GM23338 (cell line): Measurements from ENCODE around the gene SCNN1A. TPM values are rescaled to one million over a fixed set of nuclear protein-coding genes. Genes with fewer than 3 reads are reported as not detected.
A peak's percentile ranks its signal among the peaks of the same experiment; 100 is the strongest.

Source experiments
- ATAC-seq: fragments of 200-7000 bp; cut with Tn5 transposase; 3 replicates; pipeline ENCODE4 v1.9.1; 2020
- DNase-seq: peaks from one replicate; pipeline ENCODE4 v3.0.0-alpha.2; 2015; ENCODE audit warnings: low spot score
- H2AFZ ChIP-seq: fragments of 200-600 bp; sonication (generic); 2 replicates; pipeline ENCODE4 v1.8.0; 2016; ENCODE audit warnings: antibody characterized with exemption, mild to moderate bottlenecking, moderate library complexity
- H3F3A ChIP-seq: fragments of 200-600 bp; sonication (generic); replicated peaks from 2 replicates; pipeline ENCODE4 v1.8.0; 2017; ENCODE audit warnings: antibody characterized with exemption, mixed run types, low read depth
- H3K27ac ChIP-seq: fragments of 200-600 bp; sonication (generic); 2 replicates; pipeline ENCODE4 v1.6.1; 2016; ENCODE audit warnings: low read depth
- H3K27me3 ChIP-seq: fragments of 200-600 bp; sonication (generic); 2 replicates; pipeline ENCODE4 v1.8.0; 2016; ENCODE audit warnings: mild to moderate bottlenecking, mixed run types, moderate library complexity; ENCODE audit not compliant: insufficient read depth
- H3K36me3 ChIP-seq: fragments of 200-600 bp; sonication (generic); 2 replicates; pipeline ENCODE4 v1.8.0; 2016; ENCODE audit warnings: mild to moderate bottlenecking; ENCODE audit not compliant: insufficient read depth
- H3K4me1 ChIP-seq: fragments of 200-600 bp; sonication (generic); 2 replicates; pipeline ENCODE4 v1.8.0; 2016; ENCODE audit warnings: mild to moderate bottlenecking, moderate library complexity; ENCODE audit not compliant: insufficient read depth
- H3K4me2 ChIP-seq: fragments of 200-600 bp; sonication (generic); 2 replicates; pipeline ENCODE4 v1.7.1; 2017; ENCODE audit warnings: mixed run types
- H3K4me3 ChIP-seq: fragments of 200-600 bp; sonication (generic); 2 replicates; pipeline ENCODE4 v1.6.1; 2016; ENCODE audit warnings: mixed run types
- H3K79me2 ChIP-seq: fragments of 200-600 bp; sonication (generic); replicated peaks from 2 replicates; pipeline ENCODE4 v1.8.0; 2017; ENCODE audit warnings: mild to moderate bottlenecking; ENCODE audit not compliant: insufficient read depth
- H3K9me2 ChIP-seq: fragments of 200-600 bp; sonication (generic); 2 replicates; pipeline ENCODE4 v1.8.0; 2017; ENCODE audit not compliant: insufficient read depth
- H4K20me1 ChIP-seq: fragments of 200-600 bp; sonication (generic); replicated peaks from 2 replicates; pipeline ENCODE4 v1.8.0; 2017; ENCODE audit warnings: mild to moderate bottlenecking; ENCODE audit not compliant: insufficient read depth
- H3K27ac Mint-ChIP-seq: 2 replicates; pipeline ENCODE4 v1.8.0; 2020; ENCODE audit warnings: inconsistent platforms, mild to moderate bottlenecking, moderate library complexity, mixed read lengths
- H3K27me3 Mint-ChIP-seq: 3 replicates; pipeline ENCODE4 v1.8.0; 2022; ENCODE audit warnings: low read depth, mild to moderate bottlenecking, moderate library complexity, mixed read lengths, inconsistent platforms; ENCODE audit not compliant: insufficient read depth, poor library complexity
- H3K36me3 Mint-ChIP-seq: 3 replicates; pipeline ENCODE4 v1.8.0; 2021; ENCODE audit warnings: low read depth, mild to moderate bottlenecking, inconsistent platforms, moderate library complexity, mixed read lengths
- H3K4me1 Mint-ChIP-seq: 3 replicates; pipeline ENCODE4 v1.8.0; 2020; ENCODE audit warnings: mild to moderate bottlenecking, inconsistent platforms, mixed read lengths
- H3K4me3 Mint-ChIP-seq: 3 replicates; pipeline ENCODE4 v1.8.0; 2021; ENCODE audit warnings: moderate library complexity, mild to moderate bottlenecking, inconsistent platforms, mixed read lengths
- H3K9me3 Mint-ChIP-seq: 3 replicates; pipeline ENCODE4 v1.8.0; 2020; ENCODE audit warnings: moderate library complexity, mild to moderate bottlenecking, inconsistent platforms, mixed read lengths
- CREB1 ChIP-seq: fragments of 250-450 bp; sonication (Bioruptor Pico); IDR thresholded peaks from 2 replicates; pipeline ENCODE4 v1.5.0; 2020; ENCODE audit warnings: low read depth, mild to moderate bottlenecking, moderate library complexity
- CTCF ChIP-seq, 2 experiments: fragments of 200-600 bp in 1 of 2; sonication (generic) in 1 of 2; conservative IDR thresholded peaks; 2 replicates each; pipeline versions ENCODE4 v1.5.1 to v1.6.1; 2016 to 2017; ENCODE audit warnings: antibody characterized with exemption in 2 of 2, low read depth in 2 of 2, mild to moderate bottlenecking in 2 of 2, moderate library complexity in 1 of 2
- ETS1 ChIP-seq: IDR thresholded peaks from 2 replicates; pipeline ENCODE4 v1.6.1; 2016; ENCODE audit warnings: antibody characterized with exemption
- EZH2 ChIP-seq: fragments of 200-600 bp; sonication (generic); IDR thresholded peaks from one replicate; pipeline ENCODE4 v1.8.0; 2017; ENCODE audit warnings: antibody characterized with exemption, mild to moderate bottlenecking, low read depth; ENCODE audit not compliant: unreplicated experiment
- EZH2phosphoT487 ChIP-seq: fragments of 200-600 bp; sonication (generic); IDR thresholded peaks from one replicate; pipeline ENCODE4 v1.8.1; 2018; ENCODE audit warnings: antibody characterized with exemption; ENCODE audit not compliant: unreplicated experiment
- JUNB ChIP-seq: IDR thresholded peaks from one replicate; pipeline ENCODE4 v1.6.1; 2016; ENCODE audit warnings: antibody characterized with exemption; ENCODE audit not compliant: unreplicated experiment
- NANOG ChIP-seq: IDR thresholded peaks from 2 replicates; pipeline ENCODE4 v1.6.1; 2016; ENCODE audit warnings: antibody characterized with exemption, borderline replicate concordance
- POLR2AphosphoS5 ChIP-seq: IDR thresholded peaks from 2 replicates; pipeline ENCODE4 v1.6.1; 2016; ENCODE audit warnings: antibody characterized with exemption, low read depth
- REST ChIP-seq: IDR thresholded peaks from one replicate; pipeline ENCODE4 v1.6.1; 2018; ENCODE audit warnings: antibody characterized with exemption; ENCODE audit not compliant: unreplicated experiment
- STAT1 ChIP-seq: IDR thresholded peaks from one replicate; pipeline ENCODE4 v1.6.1; 2016; ENCODE audit warnings: antibody characterized with exemption; ENCODE audit not compliant: unreplicated experiment
- ZNF331 ChIP-seq: fragments of 250-450 bp; sonication (Bioruptor Pico); IDR thresholded peaks from 2 replicates; pipeline ENCODE4 v1.5.0; 2020; ENCODE audit warnings: low read depth, mild to moderate bottlenecking, moderate library complexity
- polyA plus RNA-seq: library from polyadenylated mRNA; unstranded; fragments of >200 nt; fragmentation: Nextera tagmentation; extraction: Ambion mirVana; gene quantifications from 2 replicates; pipeline ENCODE4 v1.2.1, GENCODE V29; 2016
- total RNA-seq: library from RNA; depleted of rRNA; stranded (reverse); fragments of >200 nt; shearing (Covaris generic); gene quantifications from 2 replicates; pipeline ENCODE4 v1.2.3, GENCODE V29; 2014

Gene SCNN1A
- total and polyA plus RNA-seq, 2 experiments from 2014 or later: 37.1 to 125 TPM

GRCh38 chr12:6354495-6355393 is 20.6 kb downstream of the SCNN1A start:
- peak overlapping the region; percentile 36; the same call in 1 of the 2 replicates for H3K27ac Mint-ChIP-seq
- H3K4me3 Mint-ChIP-seq: no peak overlapping the region
- H3K79me2 ChIP-seq: no peaks in the 10 kb centered on the region
- peaks cover 20% of the 10 kb centered on the region for H3K4me1 Mint-ChIP-seq
- DNase-seq (no peak), ATAC-seq (peak; percentile 53)
- no peaks in the 10 kb centered on the region for H3K27me3 ChIP-seq
- no peaks in the 10 kb centered on the region; the same call in 1 of the 2 replicates for H4K20me1 ChIP-seq
- no peak overlapping the region for H3K27ac ChIP-seq
- H3K9me3 Mint-ChIP-seq: no peaks in the 10 kb centered on the region
- H3K4me3 ChIP-seq: no peak overlapping the region
- H2AFZ ChIP-seq: no peak overlapping the region
- H3K36me3 Mint-ChIP-seq: peaks cover 70% of the 10 kb centered on the region
- peaks cover 11% of the 10 kb centered on the region; the same call in 1 of the 2 replicates for H3F3A ChIP-seq
- TF ChIP-seq CTCF (conservative IDR thresholded peaks at IDR 0.05; ENCODE audit: low read depth in 2 of 2): peak in 1 of 2 experiments; percentile 29; a peak in 2 of 4 replicates
- no peak for TF ChIP-seq POLR2AphosphoS5
- H3K27me3 Mint-ChIP-seq: peaks cover 12% of the 10 kb centered on the region
- H3K36me3 ChIP-seq: peaks cover 8% of the 10 kb centered on the region
- H3K9me2 ChIP-seq: no peaks in the 10 kb centered on the region
- no peak overlapping the region for H3K4me2 ChIP-seq
- peaks cover 7% of the 10 kb centered on the region; the same call in 1 of the 2 replicates for H3K4me1 ChIP-seq

- Histone ChIP-seq H2AFZ (no peak overlapping the region), H3F3A (peaks cover 11% of the 10 kb centered on the region; the same call in 1 of the 2 replicates), H3K27ac (peak overlapping the region; percentile 19; the same call in 1 of the 2 replicates), H3K27me3 (no peaks in the 10 kb centered on the region), H3K9me2 (no peaks in the 10 kb centered on the region), H3K36me3 (peaks cover 8% of the 10 kb centered on the region), H3K4me3 (no peak overlapping the region), H3K79me2 (no peaks in the 10 kb centered on the region), H3K4me1 (peaks cover 7% of the 10 kb centered on the region; the same call in 1 of the 2 replicates), H4K20me1 (no peaks in the 10 kb centered on the region; the same call in 1 of the 2 replicates), H3K4me2 (no peak overlapping the region)
- Mint-ChIP-seq H3K36me3 (peaks cover 82% of the 10 kb centered on the region), H3K27me3 (peaks cover 12% of the 10 kb centered on the region), H3K27ac (no peak overlapping the region), H3K4me1 (peaks cover 20% of the 10 kb centered on the region), H3K4me3 (no peak overlapping the region), H3K9me3 (no peaks in the 10 kb centered on the region)
- DNase-seq (no peak), ATAC-seq (no peak)
- TF ChIP-seq EZH2 (no peak), NANOG (no peak), CREB1 (CRISPR knock-in tag) (no peak), STAT1 (no peak), EZH2phosphoT487 (no peak), ETS1 (no peak), JUNB (no peak), CTCF (conservative IDR thresholded peaks at IDR 0.05; ENCODE audit: low read depth in 2 of 2) (no peak), REST (no peak), ZNF331 (no peak), POLR2AphosphoS5 (no peak)
Observed at GRCh38 chr12:6352193-6353173, 22.9 kb downstream of the SCNN1A start.
